Upper lobe of left lung (tissue), 6 donors: Measurements from ENCODE around the gene SMYD3. TPM values are rescaled to one million over a fixed set of nuclear protein-coding genes. Genes with fewer than 3 reads are reported as not detected.

Experiments
- ATAC-seq, 2 donors: fragments of 200-7000 bp; cut with Tn5 transposase; one replicate each; pipeline ENCODE4 v1.9.1; 2022; ENCODE audit warnings: mild to moderate bottlenecking in 2 of 2, moderate library complexity in 2 of 2; ENCODE audit not compliant: low FRiP score in 2 of 2
- DNase-seq, 2 donors: peaks; one replicate each; pipeline ENCODE4 v3.0.0-alpha.2; 2019 to 2020
- H3K27ac ChIP-seq, 4 donors: fragments of 200-600 bp; sonication (generic); one replicate each; pipeline ENCODE4 v1.5.1; 2016 to 2019
- H3K27me3 ChIP-seq, 4 donors: fragments of 200-600 bp; sonication (generic); one replicate each; pipeline ENCODE4 v1.5.1; 2017 to 2019
- H3K36me3 ChIP-seq, 4 donors: fragments of 200-600 bp; sonication (generic); one replicate each; pipeline ENCODE4 v1.5.1; 2016 to 2019
- H3K4me1 ChIP-seq, 4 donors: fragments of 200-600 bp; sonication (generic); one replicate each; pipeline ENCODE4 v1.5.1; 2018 to 2019
- H3K4me3 ChIP-seq, 4 donors: fragments of 200-600 bp; sonication (generic); one replicate each; pipeline ENCODE4 v1.5.1; 2017 to 2019; ENCODE audit warnings: mild to moderate bottlenecking in 2 of 4, moderate library complexity in 1 of 4
- H3K9me3 ChIP-seq, 4 donors: fragments of 200-600 bp; sonication (generic); one replicate each; pipeline ENCODE4 v1.5.1; 2018 to 2019
- EP300 ChIP-seq, 4 donors: sonication (generic); formaldehyde crosslinking; IDR thresholded peaks; one replicate each; pipeline ENCODE4 v1.5.1; 2017; ENCODE audit warnings: antibody characterized with exemption in 4 of 4, control low read depth in 2 of 4
- POLR2A ChIP-seq, 4 donors: fragments of 450-650 bp; IDR thresholded peaks; one replicate each; pipeline ENCODE4 v1.5.1; 2016 to 2017; ENCODE audit warnings: antibody characterized with exemption in 4 of 4, mild to moderate bottlenecking in 2 of 4
- POLR2AphosphoS5 ChIP-seq, 2 donors: sonication (generic); formaldehyde crosslinking; IDR thresholded peaks; one replicate each; pipeline ENCODE4 v1.5.1; 2017; ENCODE audit warnings: antibody characterized with exemption in 2 of 2
- WGBS, 2 donors: methylation state at CpG; one replicate each; pipeline ENCODE4 v1.1.5; 2017 to 2018; 5-methylcytosine and 5-hydroxymethylcytosine counted together
- total RNA-seq, 6 donors: library from RNA; depleted of rRNA in 4 of 6; stranded (reverse); fragments of >200 nt in 4 of 6; gene quantifications; one replicate each; pipeline versions ENCODE4 v1.1.0 to v1.2.1, GENCODE V29; 2016 to 2021
- TF ChIP-seq, protein P1 (sequence below), 6 experiments: fragments of 450-650 bp in 4 of 6; fragments of 200-600 bp in 2 of 6; sonication (generic) in 2 of 6; IDR thresholded peaks; one replicate each; pipeline ENCODE4 v1.5.1; 2016 to 2019; ENCODE audit warnings: antibody characterized with exemption in 6 of 6
- donor health status: DM: no; HTN: no; CAD: no; lungs with moderate emphysema.
- donor health status: DM: no; HTN: yes; CAD: no; lungs with severe emphysema.

The SMYD3 gene
- total RNA-seq, 6 donors from 2014 or later: 22.7 to 109 (median 34.0) TPM

- TF ChIP-seq EP300 (IDR thresholded peaks at IDR 0.05): no peak
- 89 to 98% methylated on average over 5 to 8 of the region's 8 CpGs for WGBS, 2 donors
- no peak for DNase-seq
- no peak for ATAC-seq
- Histone ChIP-seq H3K27ac (no peak overlapping the region), H3K4me1 (peaks cover 18 to 35% (median 28%) of the 10 kb centered on the region in 4 donors), H3K9me3 (no peaks in the 10 kb centered on the region), H3K4me3 (no peak overlapping the region), H3K27me3 (no peaks in the 10 kb centered on the region), H3K36me3 (no peaks in the 10 kb centered on the region)
Measured at GRCh38 chr1:245872475-245872874, 634.6 kb downstream of the SMYD3 start.

DNA sequence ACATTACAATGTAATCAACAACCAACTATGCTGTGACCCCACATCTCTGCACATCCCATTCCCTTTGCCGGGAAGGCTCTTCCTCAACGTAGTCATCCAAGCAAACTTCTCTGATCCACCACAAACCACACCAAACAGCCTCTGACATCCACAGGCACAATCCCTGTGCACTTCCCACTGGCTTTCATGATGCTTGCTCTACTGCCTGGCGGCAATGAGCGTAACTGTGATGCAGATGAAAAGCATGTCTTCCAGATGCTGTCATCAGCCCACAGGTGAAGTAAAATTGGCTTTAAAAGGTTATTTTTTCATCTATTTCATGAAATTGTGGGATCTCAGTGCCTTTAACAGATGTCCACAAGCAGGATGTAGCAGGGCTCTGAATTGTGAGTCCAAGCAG, 635.2 kb downstream of the SMYD3 start:
- TF ChIP-seq, protein P1, sequence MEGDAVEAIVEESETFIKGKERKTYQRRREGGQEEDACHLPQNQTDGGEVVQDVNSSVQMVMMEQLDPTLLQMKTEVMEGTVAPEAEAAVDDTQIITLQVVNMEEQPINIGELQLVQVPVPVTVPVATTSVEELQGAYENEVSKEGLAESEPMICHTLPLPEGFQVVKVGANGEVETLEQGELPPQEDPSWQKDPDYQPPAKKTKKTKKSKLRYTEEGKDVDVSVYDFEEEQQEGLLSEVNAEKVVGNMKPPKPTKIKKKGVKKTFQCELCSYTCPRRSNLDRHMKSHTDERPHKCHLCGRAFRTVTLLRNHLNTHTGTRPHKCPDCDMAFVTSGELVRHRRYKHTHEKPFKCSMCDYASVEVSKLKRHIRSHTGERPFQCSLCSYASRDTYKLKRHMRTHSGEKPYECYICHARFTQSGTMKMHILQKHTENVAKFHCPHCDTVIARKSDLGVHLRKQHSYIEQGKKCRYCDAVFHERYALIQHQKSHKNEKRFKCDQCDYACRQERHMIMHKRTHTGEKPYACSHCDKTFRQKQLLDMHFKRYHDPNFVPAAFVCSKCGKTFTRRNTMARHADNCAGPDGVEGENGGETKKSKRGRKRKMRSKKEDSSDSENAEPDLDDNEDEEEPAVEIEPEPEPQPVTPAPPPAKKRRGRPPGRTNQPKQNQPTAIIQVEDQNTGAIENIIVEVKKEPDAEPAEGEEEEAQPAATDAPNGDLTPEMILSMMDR (IDR thresholded peaks at IDR 0.05): no peak
- TF ChIP-seq POLR2A (IDR thresholded peaks at IDR 0.05) (no peak), POLR2AphosphoS5 (IDR thresholded peaks at IDR 0.05) (no peak), EP300 (IDR thresholded peaks at IDR 0.05) (no peak)
- Histone ChIP-seq H3K27ac (no peak overlapping the region), H3K4me3 (no peak overlapping the region), H3K36me3 (no peaks in the 10 kb centered on the region), H3K4me1 (peaks cover 18 to 30% (median 26%) of the 10 kb centered on the region in 4 donors), H3K27me3 (no peaks in the 10 kb centered on the region), H3K9me3 (no peaks in the 10 kb centered on the region)
- DNase-seq: no peak
- 92 to 97% methylated on average over 4 of the region's 4 CpGs for WGBS, 2 donors
- peak in 1 of 2 donors; percentile 5 for ATAC-seq

GRCh38 chr1:245871191-245871590, 635.9 kb downstream of the SMYD3 start:
- Histone ChIP-seq H3K36me3 (no peaks in the 10 kb centered on the region), H3K4me3 (no peak overlapping the region), H3K4me1 (peaks cover 18 to 27% (median 22%) of the 10 kb centered on the region in 4 donors), H3K27ac (no peak overlapping the region), H3K9me3 (no peaks in the 10 kb centered on the region), H3K27me3 (no peaks in the 10 kb centered on the region)
- 84 to 88% methylated on average over 2 of the region's 2 CpGs for WGBS, 2 donors
- no peak for DNase-seq
- no peak for ATAC-seq
- no peak for TF ChIP-seq POLR2AphosphoS5 (IDR thresholded peaks at IDR 0.05)

GRCh38 chr1:245870698-245871097, 636.4 kb downstream of the SMYD3 start:
- no peaks in the 10 kb centered on the region for H3K36me3 ChIP-seq
- 84 to 95% methylated on average over 6 of the region's 6 CpGs for WGBS, 2 donors
- no peak overlapping the region for H3K27ac ChIP-seq
- H3K9me3 ChIP-seq: no peaks in the 10 kb centered on the region
- no peak for ATAC-seq
- H3K4me1 ChIP-seq: peaks cover 14 to 22% (median 20%) of the 10 kb centered on the region in 4 donors
- TF ChIP-seq EP300 (IDR thresholded peaks at IDR 0.05) (no peak), POLR2AphosphoS5 (IDR thresholded peaks at IDR 0.05) (no peak), POLR2A (IDR thresholded peaks at IDR 0.05) (no peak)
- TF ChIP-seq, protein P1 (IDR thresholded peaks at IDR 0.05): no peak
- DNase-seq: no peak
- no peak overlapping the region for H3K4me3 ChIP-seq
- no peaks in the 10 kb centered on the region for H3K27me3 ChIP-seq

DNA sequence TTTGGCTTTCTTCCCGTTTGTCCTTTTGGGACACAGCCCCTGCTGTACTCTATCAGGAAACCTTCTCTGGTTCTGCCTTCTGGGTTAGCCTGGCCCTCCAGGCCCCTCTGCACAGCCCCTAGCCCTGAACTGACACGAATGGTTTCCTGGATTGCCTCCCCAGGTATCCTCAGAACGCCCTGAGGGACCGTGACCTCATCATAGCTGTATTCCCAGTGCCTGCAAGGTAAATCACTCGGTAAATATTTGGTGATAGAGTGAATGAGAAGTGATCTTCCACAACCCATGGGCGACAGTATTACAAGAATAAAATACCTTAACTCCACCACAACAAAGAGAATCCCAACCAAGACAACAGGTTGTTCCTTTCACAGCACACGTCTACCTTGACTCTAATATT, 637.2 kb downstream of the SMYD3 start:
- ATAC-seq (no peak), DNase-seq (no peak)
- 92 to 96% methylated on average over 7 of the region's 7 CpGs for WGBS, 2 donors
- no peak for TF ChIP-seq EP300 (IDR thresholded peaks at IDR 0.05)
- no peak for TF ChIP-seq POLR2AphosphoS5 (IDR thresholded peaks at IDR 0.05)
- TF ChIP-seq, protein P1 (IDR thresholded peaks at IDR 0.05): no peak
- no peak for TF ChIP-seq POLR2A (IDR thresholded peaks at IDR 0.05)
- no peaks in the 10 kb centered on the region for H3K9me3 ChIP-seq
- no peaks in the 10 kb centered on the region for H3K36me3 ChIP-seq
- no peaks in the 10 kb centered on the region for H3K27me3 ChIP-seq
- H3K4me3 ChIP-seq: no peak overlapping the region
- peaks cover 6 to 14% (median 13%) of the 10 kb centered on the region in 4 donors for H3K4me1 ChIP-seq
- H3K27ac ChIP-seq: no peak overlapping the region

- Histone ChIP-seq H3K27me3 (no peaks in the 10 kb centered on the region), H3K36me3 (no peaks in the 10 kb centered on the region), H3K4me1 (no peaks in the 10 kb centered on the region), H3K9me3 (no peaks in the 10 kb centered on the region), H3K4me3 (no peak overlapping the region), H3K27ac (no peak overlapping the region)
- ATAC-seq: no peak
- no peak for TF ChIP-seq EP300 (IDR thresholded peaks at IDR 0.05)
- TF ChIP-seq, protein P1 (IDR thresholded peaks at IDR 0.05): no peak
- no peak for TF ChIP-seq POLR2AphosphoS5 (IDR thresholded peaks at IDR 0.05)
- no peak for TF ChIP-seq POLR2A (IDR thresholded peaks at IDR 0.05)
- DNase-seq: no peak
- WGBS, 2 donors: 59 to 79% methylated on average over 5 of the region's 5 CpGs
Measured at GRCh38 chr1:245867738-245868137, 639.3 kb downstream of the SMYD3 start.
